ENCODE data around the gene GRM3. TPM values are rescaled to one million over a fixed set of nuclear protein-coding genes. Genes with fewer than 3 reads are reported as not detected.

GRM3 gene
- total and polyA plus RNA-seq, 2 of the 4 experiments (the other 2 are of a cell fraction): not detected

DNA sequence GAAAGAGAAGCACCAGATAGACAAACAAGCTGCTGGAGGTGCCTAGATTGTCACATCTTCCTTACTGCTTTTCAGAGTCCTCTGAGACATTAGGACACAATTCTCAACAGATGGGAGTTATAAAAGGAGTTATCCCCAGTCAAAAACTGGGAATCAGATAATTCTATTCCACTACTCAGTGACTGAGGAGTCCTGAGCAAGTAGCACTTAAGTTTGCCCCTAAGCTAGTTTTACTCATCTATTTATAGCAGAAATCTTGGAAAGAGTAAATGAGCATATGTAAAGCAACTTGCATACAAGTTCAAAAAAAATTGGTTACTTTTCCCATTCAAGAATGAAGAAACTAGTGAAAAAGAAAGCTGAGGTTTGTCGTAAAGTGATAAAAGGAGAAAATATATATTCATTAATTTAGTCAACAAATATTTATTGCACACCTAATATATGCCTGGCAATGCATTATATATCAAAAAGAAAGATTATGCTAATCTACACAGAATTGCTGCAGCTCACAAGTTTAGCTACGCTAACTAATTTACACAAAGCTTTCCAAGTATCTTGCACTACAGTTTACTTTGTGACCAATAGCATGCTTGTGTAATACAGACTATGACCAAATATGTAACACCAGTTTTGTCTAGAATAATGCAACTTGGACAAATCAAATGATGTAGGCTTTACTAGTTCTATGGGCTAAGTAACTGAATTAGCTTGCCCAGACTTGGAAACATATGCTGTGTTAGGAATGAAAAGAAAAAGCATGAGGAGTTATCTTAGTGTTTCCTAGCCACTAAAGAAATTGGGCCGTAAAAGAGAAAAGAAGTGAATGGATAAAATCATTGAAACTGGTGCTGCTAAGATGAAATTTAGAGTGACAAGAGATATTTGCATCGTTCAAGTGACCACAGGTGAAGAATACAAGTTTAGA is 106.3 kb downstream of the GRM3 start (continued):
- TF ChIP-seq, protein P1, sequence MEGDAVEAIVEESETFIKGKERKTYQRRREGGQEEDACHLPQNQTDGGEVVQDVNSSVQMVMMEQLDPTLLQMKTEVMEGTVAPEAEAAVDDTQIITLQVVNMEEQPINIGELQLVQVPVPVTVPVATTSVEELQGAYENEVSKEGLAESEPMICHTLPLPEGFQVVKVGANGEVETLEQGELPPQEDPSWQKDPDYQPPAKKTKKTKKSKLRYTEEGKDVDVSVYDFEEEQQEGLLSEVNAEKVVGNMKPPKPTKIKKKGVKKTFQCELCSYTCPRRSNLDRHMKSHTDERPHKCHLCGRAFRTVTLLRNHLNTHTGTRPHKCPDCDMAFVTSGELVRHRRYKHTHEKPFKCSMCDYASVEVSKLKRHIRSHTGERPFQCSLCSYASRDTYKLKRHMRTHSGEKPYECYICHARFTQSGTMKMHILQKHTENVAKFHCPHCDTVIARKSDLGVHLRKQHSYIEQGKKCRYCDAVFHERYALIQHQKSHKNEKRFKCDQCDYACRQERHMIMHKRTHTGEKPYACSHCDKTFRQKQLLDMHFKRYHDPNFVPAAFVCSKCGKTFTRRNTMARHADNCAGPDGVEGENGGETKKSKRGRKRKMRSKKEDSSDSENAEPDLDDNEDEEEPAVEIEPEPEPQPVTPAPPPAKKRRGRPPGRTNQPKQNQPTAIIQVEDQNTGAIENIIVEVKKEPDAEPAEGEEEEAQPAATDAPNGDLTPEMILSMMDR (conservative IDR thresholded peaks at IDR 0.05; ENCODE audit: low read depth, low read length): no peak
- TF ChIP-seq MAZ (IDR thresholded peaks at IDR 0.05; ENCODE audit: borderline replicate concordance, low read depth, low read length) (no peak), SMC3 (IDR thresholded peaks at IDR 0.05; ENCODE audit: low read depth, low read length) (no peak), CHD1 (IDR thresholded peaks at IDR 0.05; ENCODE audit: low read depth, low read length) (no peak)
